ENCODE data around the gene FAM240A. TPM values are rescaled to one million over a fixed set of nuclear protein-coding genes. Genes with fewer than 3 reads are reported as not detected.
A peak's percentile ranks its signal among the peaks of the same experiment; 100 is the strongest.
"Not testable (repeated sequence)": the region's sequence is repeated elsewhere in the genome, so short reads cannot be mapped to it uniquely, and the experiment has no call there.

Gene FAM240A
- polyA plus RNA-seq (ENCODE audit: insufficient read depth in 1 of 5, insufficient read length in 5 of 5, low replicate concordance in 1 of 5), result not detected
- long read RNA-seq, donor 1, result 0 reads
- long read RNA-seq, donor 2, result 0 reads
- long read RNA-seq, donor 3, result 0 reads
- long read RNA-seq, donor 4, result 0 reads
- long read RNA-seq, donor 5, result 0 reads
- long read RNA-seq, donor 6, result 0 reads
- long read RNA-seq, donor 7, result 0 reads
- long read RNA-seq, donor 8, result 0 reads

DNA sequence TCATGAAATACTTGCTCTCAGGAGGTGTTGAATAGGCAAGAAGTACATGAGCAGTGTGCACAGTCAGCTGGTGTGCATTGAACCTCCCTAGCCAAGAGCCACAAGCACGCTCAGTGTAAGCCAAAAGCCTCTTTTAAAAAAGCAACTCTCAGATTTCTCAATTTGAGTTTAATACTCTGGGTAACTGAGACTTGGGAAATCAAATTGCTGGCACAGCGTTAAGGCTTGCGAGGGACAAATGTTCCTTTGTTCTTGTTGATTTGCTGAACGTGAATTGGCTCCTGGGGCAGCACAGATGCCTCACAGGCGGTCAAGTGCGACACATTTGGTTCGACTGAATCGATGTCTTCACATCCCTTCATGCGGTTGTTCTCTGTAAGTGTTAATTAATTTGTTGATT lies at the start of gene FAM240A:
FAM240A (plus strand) TSS at position 202 of the 400 bp plus-strand sequence; CDS start at position 361, 159 bp downstream.
- DNase-seq, result peak in 1 of 2 donors; percentile 46

DNA sequence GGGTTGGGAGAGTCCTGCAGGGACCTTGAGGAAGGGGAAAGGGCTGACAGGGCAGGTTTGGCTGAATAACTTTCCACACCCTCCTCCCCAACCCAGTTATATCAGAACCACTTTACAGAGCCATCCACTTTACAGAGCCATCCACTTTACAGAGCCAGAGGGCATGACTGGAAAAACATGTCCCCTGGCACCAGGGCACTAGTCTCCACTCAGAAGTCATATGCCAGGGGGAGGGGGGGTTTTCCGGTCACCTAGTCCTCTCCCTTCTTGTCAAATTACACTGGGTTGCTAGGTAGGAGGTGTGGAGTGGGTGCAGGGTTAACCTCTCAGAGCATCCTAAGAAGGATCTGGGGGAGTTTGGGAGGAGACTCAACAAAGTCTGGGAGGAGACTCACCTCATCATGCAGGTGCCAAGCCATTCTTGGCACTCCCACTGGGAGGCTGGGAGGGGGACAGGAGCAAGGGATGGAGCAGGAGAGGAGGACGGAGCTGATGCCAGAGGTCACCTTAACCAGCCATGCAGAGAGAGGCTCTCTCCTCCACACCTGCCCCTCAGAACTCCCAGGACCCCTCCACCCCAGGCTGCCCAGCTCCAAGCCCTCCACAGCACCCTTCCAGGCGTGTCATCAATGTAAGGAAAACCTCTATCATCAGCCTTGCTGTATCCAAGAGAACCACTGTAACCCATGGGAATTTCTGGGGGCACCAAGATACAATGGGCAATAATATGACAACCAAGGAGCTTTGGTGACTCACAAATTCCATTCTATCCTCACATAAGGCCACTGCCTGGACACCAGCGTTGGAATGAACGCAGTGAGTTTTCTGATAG lies 47.9 kb upstream of the FAM240A start:
- no peak for DNase-seq

DNA sequence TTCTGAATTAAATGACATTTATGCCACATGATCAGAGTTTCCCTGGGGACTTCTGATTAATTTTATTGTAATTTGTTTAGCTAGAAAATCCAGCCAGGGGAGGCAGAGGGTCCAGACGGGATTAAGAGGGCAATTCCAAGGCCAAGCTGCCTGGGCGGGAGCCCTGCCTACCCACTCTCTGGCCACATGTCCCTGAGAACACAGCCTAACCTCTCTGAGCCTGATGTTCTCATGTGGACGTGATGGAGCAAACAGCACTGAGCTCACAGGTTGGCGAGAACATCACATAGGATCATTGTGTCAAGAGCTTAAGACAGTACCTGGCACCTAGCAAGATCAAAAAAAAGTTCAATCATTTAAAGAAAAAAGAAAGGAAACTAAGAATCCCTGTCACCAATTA lies 47.2 kb upstream of the FAM240A start:
- DNase-seq, result no peak

DNA sequence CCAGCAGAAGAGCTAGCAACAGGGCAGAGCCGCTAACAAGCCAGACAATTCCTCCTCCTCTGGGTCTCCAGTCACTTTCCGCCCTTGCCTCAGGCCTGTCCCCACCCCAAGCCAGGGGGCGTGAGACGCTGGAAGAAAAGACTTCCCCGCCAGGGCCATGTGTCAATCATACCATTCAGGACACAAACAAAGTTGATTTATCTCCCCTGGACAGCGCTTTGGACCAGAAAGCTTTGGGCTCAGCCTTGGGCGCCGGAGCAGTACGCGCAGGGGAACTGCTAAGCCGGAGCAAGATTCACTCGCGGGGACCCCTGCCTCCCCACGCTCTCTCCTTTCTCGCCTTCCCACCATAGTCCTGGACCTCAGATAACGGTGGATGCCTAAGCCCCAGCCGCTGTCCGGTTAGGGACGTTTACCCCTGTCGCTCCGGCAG lies 46.7 kb upstream of the FAM240A start:
- DNase-seq, result no peak

DNA sequence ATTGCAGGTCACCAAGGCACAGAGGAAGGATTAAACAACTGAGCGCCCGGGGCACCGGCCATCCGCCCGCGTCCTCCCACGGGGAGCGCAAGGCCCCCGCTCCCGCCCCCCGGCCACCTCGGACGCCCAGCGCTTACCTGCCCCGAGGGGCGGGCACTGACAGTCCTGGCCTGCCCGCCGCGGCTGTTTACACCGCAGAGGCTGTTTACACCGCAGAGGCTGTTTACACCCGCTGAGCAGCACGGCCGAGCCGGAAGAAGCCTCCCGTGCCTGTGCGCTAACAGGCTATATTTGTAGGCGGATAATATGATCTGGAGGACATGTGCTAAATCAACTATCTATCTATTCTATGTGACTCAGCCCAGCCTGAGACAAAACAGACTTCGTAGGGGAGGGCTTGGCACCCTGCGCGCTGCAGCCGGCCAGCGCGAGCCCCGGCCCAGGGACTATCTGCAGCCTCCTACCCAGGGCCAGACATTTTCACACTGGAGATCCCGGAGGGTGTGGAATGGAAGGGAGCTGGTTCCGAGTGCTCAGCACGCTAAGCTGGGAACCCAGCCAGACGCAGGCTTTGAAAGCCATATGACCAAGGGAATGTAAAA lies 46.2 kb upstream of the FAM240A start, which contains the start of gene LRRC2:
LRRC2 (minus strand) TSS at position 263 of the 602 bp plus-strand sequence. CDS start 14,711 bp downstream, outside the sequence.
- DNase-seq, result peak; percentile 33 to 47

DNA sequence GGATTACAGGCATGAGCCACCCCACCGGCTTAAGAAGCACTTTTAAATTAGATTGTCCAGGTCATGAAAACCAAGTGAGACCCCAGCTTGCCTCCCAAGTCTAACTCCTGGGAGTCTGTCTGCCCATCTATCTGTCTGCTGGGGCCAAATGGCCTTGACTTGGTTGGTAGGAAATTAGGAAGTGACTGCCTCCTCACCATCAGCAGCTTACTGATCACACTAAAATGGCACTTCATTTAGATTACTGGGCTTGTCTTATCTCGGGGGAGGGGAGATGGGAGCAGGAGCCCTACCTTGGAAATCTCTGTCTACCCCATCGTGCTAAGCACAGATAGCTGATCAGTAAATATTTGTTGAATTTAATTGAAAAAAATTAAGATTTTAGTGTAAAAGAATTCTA lies 40.6 kb upstream of the FAM240A start:
- no peak for DNase-seq

DNA sequence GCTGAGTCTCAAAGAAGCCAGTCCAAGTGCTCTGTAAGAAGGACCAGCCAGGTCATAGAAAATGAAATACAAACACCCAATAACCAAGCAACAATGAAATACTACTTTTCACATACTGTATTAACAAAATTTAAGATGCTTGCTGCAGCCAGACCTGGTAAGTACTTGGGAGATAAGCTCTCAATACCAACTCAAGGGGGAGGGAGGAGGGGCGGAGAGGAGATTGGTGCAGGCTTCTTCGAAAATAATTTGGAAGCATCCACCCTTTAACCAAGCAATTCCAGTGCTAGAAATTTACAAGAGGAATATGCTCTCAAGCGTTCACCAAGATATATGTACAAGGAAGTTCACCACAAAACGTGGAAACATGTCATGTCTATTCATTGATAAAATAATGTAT lies 38.6 kb upstream of the FAM240A start:
- DNase-seq, result no peak

DNA sequence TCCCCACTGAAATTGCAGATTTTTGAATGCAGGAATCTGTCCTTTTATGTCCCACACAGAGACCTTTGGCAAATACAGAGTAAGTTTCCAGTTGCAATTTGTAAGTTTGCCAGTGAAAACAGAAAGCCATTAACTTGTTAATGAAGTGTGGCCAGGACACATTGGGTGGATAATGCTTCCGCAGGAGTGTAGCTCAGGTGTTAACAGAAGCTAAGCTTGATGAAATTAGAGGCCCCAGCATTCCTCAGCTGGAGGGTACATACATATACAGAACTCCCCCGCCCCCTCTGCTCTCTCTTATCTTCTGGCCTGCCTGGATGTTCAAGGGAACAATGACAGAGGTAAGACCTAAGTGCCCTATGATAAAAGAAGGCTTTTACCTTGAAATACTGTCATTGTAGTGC lies 38.1 kb upstream of the FAM240A start:
- no peak for DNase-seq

DNA sequence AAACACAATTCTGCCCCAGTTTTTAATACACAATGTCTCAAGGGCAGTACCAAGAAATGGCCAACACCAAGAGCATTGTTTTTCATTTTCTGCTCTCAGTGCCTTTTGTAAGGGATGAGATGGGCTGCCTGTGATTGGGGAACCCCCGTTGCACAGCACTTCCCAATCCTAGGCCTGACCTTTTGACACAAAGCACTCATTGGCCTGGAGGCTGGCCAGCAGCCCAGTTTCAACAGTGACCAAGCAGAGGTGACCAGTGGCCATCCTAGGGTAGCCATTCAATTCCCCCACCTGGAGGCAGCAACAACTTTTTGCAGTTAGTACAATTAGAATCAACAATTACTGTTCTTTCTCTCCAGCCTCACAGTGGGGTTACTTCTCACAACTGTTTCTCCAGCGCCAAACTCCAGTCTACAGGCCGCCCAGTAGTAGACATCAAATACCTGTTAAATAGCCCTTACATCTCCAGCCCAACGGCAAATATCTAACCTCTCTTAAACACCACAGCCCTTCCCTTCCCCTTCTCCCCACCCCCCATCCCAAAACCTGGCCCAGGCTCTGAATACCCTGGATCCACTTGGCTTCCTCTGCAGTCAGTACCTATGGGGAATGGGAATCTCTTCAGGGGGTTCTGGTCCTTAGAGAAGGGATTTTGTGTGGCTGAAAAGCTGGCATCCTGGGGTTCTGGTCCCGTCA lies 37.3 kb upstream of the FAM240A start:
- no peak for DNase-seq

DNA sequence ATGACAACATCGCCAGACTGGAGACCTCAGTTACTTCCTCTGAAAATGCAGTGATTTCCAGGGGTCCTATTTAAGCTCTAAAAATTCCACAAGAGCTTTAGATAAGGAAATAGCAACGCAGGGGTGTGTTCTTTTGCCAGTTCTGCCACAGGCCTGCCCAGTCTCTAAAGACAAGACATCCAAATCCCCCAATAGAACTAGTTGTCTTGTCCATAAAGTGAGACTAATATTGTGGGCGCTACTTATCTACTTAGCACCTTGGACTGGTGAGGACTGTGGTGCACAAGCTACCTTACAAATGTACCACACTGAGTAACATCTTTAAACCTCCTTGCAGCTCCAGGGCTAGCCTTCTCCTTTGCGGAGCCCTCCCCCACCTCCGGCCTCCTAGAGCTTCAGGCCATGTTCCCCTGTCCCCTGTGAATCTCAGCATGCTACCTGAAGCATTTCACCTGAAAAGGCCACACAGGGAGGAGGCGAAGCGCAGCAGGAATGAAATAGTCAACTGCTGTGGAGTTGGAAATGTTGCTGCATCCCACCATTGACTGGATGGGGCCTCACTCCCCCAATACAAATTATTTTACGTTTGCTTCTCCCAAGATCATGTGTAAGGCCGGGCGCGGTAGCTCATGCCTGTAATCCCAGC lies 36.6 kb upstream of the FAM240A start:
- no peak for DNase-seq

DNA sequence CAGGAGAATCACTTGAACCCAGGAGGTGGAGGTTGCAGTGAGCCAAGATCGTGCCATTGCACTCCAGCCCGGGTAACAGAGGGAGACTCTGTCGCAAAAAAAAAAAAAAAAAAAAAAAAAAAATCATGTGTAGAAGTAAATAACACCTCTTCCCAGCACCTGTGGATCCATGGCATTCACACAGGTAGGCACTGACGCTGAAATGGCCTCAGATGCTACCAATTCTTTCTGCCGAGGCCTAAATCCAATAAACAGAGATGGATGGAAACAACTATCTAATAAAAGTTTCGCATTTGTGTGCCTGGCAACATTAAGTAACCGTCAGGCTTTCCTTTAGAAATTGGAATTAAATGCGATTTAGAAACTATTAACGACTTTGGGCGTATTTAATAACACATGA lies 35.9 kb upstream of the FAM240A start:
- no peak for DNase-seq

DNA sequence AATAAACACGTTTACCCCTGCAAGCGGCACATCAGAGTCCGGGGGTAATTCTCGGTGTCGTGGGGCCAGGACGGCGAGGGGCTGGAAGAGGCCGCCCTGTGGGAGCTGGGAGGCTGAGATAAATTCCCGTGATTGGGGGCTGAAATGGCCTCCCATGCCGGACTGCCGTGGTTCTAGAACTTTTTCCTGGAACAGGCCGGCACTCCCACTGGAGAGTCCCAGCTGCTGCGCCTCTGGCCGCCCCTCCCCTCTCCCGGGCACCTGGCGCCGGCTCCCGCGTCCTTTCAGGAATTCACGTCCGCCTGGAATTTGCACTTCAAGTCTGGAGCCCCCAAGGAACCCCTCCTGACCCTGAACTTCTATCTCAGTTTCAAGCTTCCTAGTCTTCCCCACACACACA lies 35.4 kb upstream of the FAM240A start:
- no peak for DNase-seq

DNA sequence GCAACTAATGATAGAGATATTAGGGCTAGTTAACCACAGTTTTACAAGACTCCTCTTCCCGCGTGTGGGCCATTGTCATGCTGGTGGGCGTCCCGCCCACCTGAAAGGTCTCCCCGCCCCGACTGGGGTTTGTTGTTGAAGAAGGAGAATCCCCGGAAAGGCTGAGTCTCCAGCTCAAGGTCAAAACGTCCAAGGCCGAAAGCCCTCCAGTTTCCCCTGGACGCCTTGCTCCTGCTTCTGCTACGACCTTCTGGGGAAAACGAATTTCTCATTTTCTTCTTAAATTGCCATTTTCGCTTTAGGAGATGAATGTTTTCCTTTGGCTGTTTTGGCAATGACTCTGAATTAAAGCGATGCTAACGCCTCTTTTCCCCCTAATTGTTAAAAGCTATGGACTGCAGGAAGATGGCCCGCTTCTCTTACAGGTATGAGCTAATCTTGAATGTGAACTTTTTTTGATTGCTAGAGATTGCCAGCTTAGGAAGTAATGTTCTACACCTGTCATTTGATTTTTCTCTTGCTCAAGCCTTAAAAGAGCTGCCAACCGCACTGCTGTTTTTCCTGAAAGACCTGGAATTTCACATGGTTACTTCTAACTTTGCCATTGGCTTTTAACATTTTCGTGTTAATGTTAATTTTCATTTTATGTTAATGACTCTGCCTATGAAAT lies 34.6 kb upstream of the FAM240A start:
- DNase-seq, result not testable (repeated sequence)

DNA sequence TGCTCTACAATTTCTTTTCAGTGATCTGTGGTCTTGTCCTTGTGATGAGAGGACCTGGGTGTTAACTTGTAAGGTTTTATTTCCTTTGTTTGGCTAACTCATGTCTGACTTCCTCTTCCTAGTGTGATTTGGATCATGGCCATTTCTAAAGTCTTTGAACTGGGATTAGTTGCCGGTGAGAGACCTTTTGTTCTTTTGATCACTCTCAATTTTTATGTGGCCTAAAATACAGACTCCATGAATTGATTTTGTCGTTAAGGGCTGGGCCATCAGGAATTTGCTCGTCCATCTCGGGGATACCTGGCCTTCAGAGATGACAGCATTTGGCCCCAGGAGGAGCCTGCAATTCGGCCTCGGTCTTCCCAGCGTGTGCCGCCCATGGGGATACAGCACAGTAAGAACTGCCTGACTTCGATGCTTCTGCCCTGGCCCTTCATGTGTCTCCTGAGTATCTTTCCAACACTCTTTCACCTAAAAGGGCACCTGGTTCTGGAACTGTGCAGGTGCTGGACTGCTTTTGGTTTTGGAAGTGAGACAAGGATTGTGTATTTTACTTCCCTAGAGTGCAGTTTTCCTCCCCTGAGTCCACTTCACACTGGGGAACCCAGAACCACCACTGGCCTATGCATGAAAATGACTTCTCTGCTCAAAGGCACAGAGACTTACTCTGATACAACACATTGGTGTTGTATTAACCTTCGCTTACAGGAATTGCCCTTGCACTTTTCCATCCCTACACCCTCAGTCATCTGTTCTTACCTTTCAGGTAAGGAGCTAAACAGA lies 33.2 kb upstream of the FAM240A start:
- DNase-seq, result no peak

DNA sequence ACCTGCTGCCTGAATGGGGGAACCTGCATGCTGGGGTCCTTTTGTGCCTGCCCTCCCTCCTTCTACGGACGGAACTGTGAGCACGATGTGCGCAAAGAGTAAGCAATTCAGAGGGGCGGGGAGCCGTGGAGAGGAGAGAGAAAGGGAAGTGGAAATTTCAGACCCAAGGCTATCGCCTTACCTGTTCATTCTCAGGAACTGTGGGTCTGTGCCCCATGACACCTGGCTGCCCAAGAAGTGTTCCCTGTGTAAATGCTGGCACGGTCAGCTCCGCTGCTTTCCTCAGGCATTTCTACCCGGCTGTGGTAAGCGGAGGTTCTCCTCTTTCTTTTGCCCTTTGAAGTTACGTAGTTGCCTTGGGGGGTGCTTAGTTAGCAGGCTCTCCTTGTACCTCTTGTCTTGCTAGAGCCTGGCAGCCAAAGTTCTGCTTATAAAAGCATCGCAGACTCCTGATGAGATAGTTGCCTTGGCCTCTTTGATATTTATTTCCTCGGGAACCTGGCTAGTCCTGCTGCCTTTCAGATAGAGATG lies 32.5 kb upstream of the FAM240A start:
- DNase-seq, result no peak

DNA sequence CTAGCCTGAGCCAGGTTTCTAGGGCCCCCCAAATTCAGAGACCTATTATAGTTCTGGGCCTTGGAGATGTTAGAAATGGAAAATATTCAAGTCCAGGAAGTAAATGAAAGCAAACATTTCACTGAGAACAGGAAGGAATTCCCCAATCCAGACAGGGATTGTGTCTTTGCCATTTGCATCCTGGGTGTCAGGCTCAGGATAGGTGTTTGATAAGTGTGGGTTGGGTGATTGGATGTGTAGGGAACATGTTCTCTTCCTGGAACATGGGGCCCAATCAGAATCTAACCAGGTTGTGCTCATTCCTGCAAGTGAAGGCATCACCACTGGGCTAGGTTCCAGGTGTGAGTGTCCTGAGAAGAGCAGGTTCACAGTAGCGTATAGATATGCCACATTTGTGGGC lies 31.6 kb upstream of the FAM240A start:
- no peak for DNase-seq

DNA sequence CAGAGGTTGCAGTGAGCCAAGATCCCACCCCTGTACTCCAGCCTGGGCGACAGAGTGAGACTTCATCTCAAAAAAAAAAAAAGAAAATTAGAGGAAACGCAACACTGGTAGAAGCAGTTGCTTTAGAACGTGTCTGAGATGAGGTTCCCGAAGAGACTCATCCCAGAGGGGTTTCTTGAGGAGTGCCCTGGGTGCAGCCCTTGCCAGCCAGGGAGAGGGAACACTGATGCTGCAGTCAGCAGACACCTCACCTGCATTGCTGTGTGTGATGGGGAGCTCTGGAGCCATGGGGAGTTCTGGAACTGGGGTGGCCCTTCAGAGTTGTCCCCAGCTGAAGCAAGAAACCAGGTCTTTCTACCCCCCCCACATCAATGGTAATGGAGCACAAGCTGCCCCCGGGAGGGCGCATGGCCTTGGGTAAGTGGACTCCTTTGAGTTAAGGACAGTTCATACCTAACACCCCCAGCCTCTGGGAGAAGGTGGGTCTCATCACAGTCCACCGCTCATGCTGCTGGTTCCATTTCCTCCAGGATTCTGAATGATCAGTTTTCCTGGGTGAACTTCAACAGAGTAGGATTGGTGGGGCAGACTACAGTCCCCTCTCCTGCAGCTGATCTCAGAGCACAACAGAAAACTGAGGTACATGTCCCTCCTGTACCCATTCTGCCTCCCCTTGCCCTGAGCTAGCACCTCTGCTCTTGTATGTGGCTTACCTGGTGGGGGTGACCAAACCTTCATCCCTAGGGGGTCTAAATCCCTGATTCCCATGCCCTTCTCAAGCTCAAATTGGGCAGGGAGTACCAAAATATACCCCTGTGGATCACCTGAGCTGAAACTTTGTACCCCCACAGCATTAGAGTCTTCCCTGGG lies 27.5 kb upstream of the FAM240A start:
- no peak for DNase-seq

DNA sequence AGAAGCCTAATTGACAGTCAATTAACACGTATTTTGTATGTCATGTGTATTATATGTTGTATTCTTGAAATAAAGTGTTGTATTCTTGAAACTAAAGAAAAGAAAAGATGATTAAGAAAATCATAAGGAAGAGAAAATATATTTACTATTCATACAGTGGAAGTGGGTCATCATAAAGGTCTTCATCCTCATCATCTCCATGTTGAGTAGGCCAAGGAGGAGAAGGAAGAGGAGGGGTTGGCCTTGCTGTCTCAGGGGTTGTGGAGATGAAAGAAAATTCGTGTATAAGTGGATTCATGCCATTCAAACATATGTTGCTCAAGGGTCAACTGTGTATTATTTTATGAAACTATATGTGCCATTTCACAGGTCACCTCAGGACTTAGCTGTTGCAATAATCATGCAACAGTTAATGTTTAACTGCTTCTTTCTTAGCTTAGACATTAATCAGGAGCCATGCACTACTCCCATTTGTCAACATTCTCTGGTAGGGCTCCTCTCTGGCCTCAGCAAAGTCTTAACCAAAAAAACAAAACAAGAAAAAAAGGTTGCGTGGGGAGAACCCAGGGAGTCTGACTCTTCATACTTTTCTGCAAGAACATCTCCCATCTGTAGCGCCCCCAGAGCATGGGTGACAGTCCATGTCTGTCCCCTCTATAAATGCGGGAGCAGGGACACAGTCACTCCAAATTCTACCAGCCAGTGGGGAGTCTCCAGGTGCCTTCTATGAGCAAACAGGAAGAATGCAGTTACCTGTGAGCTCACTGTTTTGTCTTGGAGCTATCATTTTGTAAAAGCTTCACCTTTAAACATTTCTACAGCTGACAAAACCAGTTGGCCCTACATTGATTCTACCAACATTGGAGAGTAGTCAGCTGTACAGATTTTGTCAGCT lies 26.3 kb upstream of the FAM240A start:
- no peak for DNase-seq
